ENCODE results near the gene LRRC66. TPM values are rescaled to one million over a fixed set of nuclear protein-coding genes. Genes with fewer than 3 reads are reported as not detected.

The LRRC66 gene, protein sequence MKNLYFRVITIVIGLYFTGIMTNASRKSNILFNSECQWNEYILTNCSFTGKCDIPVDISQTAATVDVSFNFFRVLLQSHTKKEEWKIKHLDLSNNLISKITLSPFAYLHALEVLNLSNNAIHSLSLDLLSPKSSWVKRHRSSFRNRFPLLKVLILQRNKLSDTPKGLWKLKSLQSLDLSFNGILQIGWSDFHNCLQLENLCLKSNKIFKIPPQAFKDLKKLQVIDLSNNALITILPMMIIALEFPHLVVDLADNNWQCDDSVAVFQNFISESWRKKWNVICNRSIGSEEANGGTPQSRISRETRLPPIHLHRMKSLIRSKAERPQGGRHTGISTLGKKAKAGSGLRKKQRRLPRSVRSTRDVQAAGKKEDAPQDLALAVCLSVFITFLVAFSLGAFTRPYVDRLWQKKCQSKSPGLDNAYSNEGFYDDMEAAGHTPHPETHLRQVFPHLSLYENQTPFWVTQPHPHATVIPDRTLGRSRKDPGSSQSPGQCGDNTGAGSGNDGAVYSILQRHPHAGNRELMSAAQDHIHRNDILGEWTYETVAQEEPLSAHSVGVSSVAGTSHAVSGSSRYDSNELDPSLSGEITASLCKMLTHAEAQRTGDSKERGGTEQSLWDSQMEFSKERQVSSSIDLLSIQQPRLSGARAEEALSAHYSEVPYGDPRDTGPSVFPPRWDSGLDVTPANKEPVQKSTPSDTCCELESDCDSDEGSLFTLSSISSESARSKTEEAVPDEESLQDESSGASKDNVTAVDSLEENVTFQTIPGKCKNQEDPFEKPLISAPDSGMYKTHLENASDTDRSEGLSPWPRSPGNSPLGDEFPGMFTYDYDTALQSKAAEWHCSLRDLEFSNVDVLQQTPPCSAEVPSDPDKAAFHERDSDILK
- total RNA-seq, result under 1 TPM in 2 of 4 donors, not detected in 2; 0.25 to 0.64 TPM

- Histone ChIP-seq H3K36me3 (peaks cover 16% of the 10 kb centered on the region), H3K4me3 (no peak within 1 kb of the TSS), H3K27me3 (no peaks in the 10 kb centered on the region), H3K4me1 (no peaks in the 10 kb centered on the region), H3K9me3 (no peaks in the 10 kb centered on the region), H3K27ac (no peak within 1 kb of the TSS)
- TF ChIP-seq CTCF (IDR thresholded peaks at IDR 0.05) (no peak), POLR2A (IDR thresholded peaks at IDR 0.05) (no peak), EP300 (IDR thresholded peaks at IDR 0.05) (no peak), POLR2AphosphoS5 (IDR thresholded peaks at IDR 0.05) (no peak)
- 88% methylated on average over 6 of the region's 6 CpGs for WGBS
- no peak for DNase-seq (ENCODE audit: low spot score in 2 of 2)
Observed at GRCh38 chr4:52019936-52020657, at the start of gene LRRC66. Gene LRRC66 (minus strand): TSS chr4:52020363. CDS start chr4:52017613, 2,750 bp downstream.

- Histone ChIP-seq H3K4me3 (no peak overlapping the region), H3K27me3 (no peaks in the 10 kb centered on the region), H3K9me3 (no peaks in the 10 kb centered on the region), H3K4me1 (no peaks in the 10 kb centered on the region), H3K27ac (no peak overlapping the region), H3K36me3 (no peaks in the 10 kb centered on the region)
- DNase-seq (ENCODE audit: low spot score in 2 of 2), result no peak
- WGBS, result 76% methylated on average over 1 of the region's 1 CpG
- TF ChIP-seq POLR2AphosphoS5 (IDR thresholded peaks at IDR 0.05) (no peak), EP300 (IDR thresholded peaks at IDR 0.05) (no peak), POLR2A (IDR thresholded peaks at IDR 0.05) (no peak), CTCF (IDR thresholded peaks at IDR 0.05) (no peak)
Observed at GRCh38 chr4:52069571-52069970, 49.4 kb upstream of the LRRC66 start.

GRCh38 chr4:52059372-52059771 is 39.2 kb upstream of the LRRC66 start:
- H3K9me3 ChIP-seq, result no peaks in the 10 kb centered on the region
- TF ChIP-seq POLR2AphosphoS5 (IDR thresholded peaks at IDR 0.05), result no peak
- no peak for TF ChIP-seq CTCF (IDR thresholded peaks at IDR 0.05)
- no peak for TF ChIP-seq POLR2A (IDR thresholded peaks at IDR 0.05)
- TF ChIP-seq EP300 (IDR thresholded peaks at IDR 0.05), result no peak
- no peaks in the 10 kb centered on the region for H3K36me3 ChIP-seq
- DNase-seq (ENCODE audit: low spot score in 2 of 2), result no peak
- H3K4me1 ChIP-seq, result peaks cover 17% of the 10 kb centered on the region
- 56% methylated on average over 3 of the region's 3 CpGs for WGBS
- no peaks in the 10 kb centered on the region for H3K27me3 ChIP-seq
- H3K27ac ChIP-seq, result no peak overlapping the region
- H3K4me3 ChIP-seq, result no peak overlapping the region

DNA sequence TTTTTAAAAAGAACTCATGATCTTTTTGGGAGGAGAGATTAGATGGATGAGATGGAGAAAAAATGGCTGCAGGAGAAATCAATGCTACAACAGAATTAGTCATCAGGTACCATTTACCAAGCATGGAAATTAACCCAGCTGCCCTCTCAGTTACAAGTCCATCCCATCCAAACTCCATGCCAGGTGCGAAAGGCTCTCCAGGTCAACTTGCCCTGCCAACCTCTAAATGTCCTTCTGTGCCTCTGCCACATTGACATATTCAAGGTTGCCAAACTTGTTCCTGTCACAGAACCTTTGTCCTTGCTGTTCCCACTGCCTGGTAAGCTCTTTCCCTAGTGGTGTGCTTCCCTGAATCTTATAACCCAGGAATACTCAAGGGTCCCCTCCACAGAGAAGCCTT is 38.1 kb upstream of the LRRC66 start:
- H3K9me3 ChIP-seq, result no peaks in the 10 kb centered on the region
- no peak overlapping the region for H3K27ac ChIP-seq
- TF ChIP-seq CTCF (IDR thresholded peaks at IDR 0.05) (no peak), POLR2AphosphoS5 (IDR thresholded peaks at IDR 0.05) (no peak), POLR2A (IDR thresholded peaks at IDR 0.05) (no peak), EP300 (IDR thresholded peaks at IDR 0.05) (no peak)
- H3K36me3 ChIP-seq, result no peaks in the 10 kb centered on the region
- WGBS, result 82% methylated on average over 1 of the region's 1 CpG
- H3K27me3 ChIP-seq, result no peaks in the 10 kb centered on the region
- DNase-seq (ENCODE audit: low spot score in 2 of 2), result no peak
- no peak overlapping the region for H3K4me3 ChIP-seq
- H3K4me1 ChIP-seq, result peaks cover 17% of the 10 kb centered on the region

Measured in suprapubic skin (tissue), 4 donors.